ENCODE results near the gene GNA14.

DNA sequence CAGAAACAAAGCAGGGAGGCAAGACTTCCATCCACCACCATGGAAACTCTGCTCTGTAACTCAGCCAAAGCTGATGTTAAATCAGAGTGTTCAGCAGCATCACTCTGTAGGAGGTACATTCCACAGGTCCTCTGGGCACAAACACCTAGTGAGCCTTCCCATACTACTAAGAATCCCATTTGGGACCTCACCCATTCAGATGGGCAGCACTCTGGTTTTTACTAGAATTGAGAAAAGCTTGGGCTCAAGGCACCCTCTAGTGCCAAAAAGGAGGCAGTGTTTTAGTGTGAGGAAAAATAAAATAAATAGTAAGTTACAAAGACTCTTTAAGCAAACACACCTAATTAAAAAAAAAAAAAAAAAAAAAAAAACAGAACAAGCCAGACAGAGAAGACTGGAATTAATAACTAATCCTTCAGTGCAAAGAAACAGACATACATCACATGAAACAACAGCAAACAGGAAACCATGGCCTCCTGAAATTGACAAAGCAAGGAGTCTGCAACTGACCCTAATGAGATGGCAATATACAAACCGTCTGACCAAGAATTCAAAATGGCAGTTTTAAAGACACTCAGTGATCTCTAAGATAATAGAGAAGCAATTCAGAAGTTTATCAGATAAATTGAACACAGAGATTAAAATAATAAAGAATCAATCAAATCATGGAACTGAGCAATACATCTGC is 159.5 kb downstream of the GNA14 start:
- TF ChIP-seq CTCF (IDR thresholded peaks at IDR 0.05) = no peak
- TF ChIP-seq POLR2A (IDR thresholded peaks at IDR 0.05) = no peak
